GM19043 (cell line): ENCODE measurements around the gene SERTAD1.
A peak's percentile ranks its signal among the peaks of the same experiment; 100 is the strongest.
"Not testable (repeated sequence)": the region's sequence is repeated elsewhere in the genome, so short reads cannot be mapped to it uniquely, and the experiment has no call there.

Experiments used
- ATAC-seq: cut with Tn5 transposase; IDR thresholded peaks from one replicate; pipeline ENCODE4 v1.9.1; 2021; ENCODE audit warnings: low read depth; ENCODE audit not compliant: unreplicated experiment

The SERTAD1 gene

DNA sequence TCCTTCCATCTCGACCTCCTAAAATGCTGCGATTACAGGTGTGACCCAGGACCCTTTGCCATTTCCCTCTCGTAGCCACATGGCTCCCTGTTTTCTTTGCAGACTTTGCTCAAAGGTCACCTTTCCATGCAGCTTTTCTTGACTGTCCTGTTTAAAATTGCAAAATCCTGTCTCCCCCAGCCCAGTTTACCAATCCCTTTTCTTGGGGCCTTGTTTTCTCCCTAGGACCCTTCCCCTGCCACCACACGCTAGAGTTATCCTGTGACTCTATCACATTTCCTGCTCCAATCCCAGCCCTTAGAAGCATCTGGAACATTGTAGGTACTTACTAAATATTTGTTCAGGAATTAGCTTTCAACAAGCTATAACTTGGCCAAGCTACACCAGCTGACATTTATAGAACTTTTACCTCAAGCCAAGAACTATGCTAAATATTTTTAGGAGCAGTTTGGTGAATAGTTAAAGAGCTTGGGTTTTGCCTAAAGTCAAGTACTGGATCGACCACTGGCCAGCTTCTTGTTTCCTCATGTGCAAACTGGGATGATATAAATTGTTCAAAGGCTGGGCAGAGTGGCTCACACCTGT lies 27.5 kb upstream of the SERTAD1 start:
- ATAC-seq, result no peak

DNA sequence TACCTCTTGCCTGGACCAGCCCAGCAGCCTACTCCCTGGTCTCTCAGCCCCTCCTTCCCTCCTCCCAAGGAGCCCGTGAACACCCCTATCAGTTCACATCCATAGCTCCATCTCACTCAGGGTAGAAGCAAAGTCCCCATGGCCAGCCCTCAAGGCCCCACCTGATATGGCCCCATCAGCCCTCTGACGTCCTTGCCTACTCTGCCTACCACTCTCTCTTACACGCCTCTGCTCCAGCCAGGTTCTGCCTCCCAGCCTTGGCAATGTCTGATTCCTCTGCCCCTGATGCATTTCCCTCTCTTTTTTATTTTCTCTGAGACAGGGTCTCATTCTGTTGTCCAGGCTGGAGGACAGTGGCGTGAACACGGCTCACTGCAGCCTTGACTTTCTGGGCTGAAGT lies 26.2 kb upstream of the SERTAD1 start:
- no peak for ATAC-seq

DNA sequence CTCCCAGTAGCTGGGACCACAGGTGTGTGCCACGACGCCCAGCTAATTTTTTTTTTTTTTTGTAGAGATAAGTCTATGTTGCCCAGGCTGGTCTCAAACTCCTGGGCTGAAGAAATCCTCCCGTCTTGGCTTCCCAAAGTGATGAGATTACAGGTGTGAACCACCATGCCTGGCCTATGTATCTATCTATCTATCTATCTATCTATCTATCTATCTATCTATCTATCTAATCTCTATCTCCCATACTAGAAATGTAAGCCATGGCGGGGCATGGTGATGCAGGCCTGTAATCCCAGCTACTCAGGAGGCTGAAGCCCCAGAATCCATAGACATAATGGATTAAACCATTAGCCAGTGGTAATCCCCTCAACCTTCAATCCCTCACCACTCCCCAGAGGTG lies 24.9 kb upstream of the SERTAD1 start:
- no peak for ATAC-seq

DNA sequence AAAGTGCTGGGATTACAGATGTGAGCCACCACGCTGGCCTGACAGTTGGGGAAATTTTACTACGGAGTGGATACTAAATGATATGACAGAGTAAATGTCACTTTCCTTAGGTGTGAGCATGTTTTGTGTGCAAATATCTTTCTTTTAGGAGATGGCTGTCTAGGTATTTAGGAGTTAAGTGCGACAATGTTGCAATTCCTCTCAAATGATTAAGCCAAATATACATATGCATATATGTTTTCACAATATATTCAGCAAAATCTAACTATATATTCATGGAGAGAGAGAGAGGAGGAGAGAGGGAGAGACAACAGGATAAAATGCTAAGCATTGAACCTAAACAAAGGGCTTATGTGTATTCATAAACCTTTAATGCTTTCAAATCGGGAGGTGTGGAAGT lies 23.7 kb upstream of the SERTAD1 start:
- no peak for ATAC-seq

DNA sequence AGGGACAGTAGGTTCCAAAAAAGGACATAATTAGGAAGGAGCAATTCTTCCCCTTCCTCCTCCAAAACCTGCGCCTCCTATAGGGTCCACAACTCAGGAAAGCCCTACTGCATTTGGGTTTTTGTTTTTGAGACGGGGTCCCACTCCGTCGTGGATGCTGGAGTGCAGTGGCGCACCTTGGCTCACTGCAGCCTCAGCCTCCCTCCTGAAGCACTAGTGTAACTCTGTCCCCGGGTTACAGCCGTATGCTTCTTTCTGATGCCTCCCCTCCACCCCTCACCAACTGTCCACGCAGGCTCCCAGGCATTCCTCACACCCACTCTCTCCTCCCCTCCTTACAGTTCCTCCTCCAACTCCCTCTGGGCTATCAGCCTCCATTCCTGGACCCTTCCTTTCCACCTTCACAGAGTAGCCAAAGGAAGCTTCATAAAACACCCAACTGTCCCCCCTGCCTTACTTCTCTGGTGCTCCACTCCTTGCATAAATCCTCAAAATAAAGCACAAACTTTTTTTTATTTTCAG lies 20.5 kb upstream of the SERTAD1 start:
- ATAC-seq, result no peak

DNA sequence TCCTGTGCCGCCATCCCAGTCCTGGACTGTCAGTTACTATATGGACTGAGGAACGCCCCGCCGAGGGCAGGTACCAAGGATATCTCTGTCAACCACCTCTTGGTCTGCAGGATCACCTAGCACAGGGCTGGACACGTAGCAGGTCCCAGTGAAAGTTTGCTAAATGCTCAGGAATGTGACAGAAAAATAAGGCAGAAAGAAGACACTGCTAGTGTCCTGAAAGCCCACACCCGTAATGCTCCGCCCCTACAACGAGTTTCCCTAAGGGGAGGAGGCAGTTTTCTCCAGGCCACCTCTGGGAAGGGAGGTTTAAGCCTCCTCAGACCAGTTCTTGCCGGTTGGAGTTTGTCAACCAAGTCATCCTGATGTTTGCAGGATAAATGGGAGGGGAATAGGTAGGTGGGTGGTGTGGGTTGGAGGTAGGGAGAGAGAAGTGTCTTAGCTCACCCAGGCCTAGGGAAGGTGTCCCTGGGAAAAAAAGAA lies 20.0 kb upstream of the SERTAD1 start:
- ATAC-seq, result no peak

DNA sequence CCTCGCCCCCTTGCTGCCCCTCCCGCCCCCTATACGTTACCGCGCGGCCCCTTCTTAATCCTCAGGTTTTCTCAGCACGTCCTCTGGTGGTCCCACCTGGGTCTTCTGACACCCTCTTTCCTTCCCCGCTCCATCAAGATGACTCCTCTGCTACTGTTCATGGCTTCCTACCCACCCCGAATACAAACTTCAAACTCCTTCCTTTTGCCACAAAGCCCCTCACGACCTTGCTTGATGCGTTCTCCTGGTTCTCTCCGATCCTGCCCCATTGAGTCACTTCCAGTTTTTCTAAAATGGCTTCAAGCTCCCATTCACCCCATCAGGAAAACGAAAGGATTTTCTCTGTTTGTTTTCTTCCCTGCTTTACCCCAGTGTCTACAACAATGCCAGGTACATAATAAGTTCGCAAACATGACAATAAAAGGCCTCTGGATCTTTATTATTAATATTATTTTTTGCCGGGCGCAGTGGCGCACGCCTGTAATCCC lies 19.1 kb upstream of the SERTAD1 start:
- no peak for ATAC-seq

DNA sequence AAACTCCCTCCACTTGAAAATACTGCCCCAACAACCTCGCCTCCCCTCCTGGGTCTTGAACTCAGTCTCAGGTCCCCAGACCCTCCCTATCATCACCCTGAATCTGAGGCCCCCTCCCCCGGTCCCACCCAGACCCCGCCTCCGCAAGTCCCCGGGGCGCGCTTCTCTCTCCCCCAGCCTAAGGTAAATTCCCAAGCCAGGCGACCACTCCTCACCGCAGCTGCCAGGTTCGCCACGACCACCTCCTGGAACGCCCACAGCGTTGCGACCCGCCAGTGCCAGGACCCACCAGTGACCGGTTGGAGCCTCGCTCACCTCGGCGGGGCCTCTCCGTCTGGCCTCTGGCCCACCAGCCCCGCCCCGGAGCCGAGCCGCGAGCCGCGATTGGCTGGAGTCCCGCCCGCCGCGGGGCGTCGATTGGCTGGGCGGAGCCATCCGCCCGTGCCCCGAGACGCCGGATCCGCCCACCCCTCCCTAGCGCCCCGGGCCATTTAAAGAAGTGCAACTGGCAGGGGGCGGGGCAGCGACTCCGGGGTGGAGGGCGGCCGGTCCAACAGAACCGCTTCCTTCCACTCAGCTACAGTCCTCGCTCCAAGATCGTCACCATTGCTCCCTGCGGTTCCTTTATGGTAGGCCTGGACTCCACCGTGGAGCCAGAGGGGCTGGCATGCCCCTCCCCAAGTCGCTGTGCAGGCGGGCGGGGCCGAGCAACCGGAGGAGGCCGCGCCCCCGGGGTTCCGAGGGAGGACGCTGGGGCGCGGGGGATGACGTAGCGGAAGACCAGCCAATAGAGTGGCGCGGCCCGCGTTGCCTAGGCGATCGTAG lies 18.4 kb upstream of the SERTAD1 start, which contains the start of gene SERTAD3:
SERTAD3 (minus strand) TSS at position 336 of the 825 bp plus-strand sequence. CDS start 2,255 bp downstream, outside the sequence.
- peak; percentile 71 for ATAC-seq

DNA sequence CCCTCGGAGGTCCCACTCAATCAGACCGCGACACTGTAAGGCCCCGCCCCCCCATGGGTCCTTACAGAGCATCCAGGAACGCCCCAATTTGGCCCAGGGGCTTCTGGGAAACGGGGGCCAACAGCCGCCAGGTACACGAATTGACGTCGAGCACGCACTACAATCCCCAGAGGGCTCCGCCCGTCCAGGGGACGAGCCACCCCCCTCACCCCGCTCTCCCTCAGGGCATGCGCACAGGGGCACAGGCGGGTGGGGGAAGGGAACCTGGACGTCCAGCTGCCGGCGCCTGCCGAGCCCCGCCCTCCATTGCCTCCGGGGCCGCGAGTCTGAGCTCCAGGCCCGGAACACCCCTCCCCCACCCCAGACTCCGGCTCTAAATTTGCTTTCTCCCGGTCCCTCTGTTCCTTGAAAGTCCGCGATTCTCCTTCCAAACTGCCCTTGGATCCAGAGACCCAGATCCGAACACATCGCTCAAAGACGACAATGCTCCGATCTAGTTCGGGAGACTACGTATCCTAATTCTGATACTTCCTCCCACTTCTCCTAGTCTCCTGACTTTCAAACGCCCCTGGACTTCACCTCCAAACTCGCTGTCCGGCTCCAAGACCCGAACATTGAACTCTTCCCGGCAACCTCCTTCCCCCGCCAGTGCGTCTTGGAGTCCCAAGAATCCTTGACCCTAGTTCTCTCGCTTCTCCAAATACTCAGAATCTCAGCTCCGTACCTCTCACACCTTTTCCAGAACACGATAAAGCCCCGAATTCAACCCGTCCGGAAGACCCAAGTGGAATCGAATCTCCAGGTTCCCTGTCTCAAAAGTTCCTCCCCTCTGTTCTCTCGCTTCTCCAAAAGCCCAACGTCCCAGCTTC lies 17.6 kb upstream of the SERTAD1 start:
- peak; percentile 60 for ATAC-seq

DNA sequence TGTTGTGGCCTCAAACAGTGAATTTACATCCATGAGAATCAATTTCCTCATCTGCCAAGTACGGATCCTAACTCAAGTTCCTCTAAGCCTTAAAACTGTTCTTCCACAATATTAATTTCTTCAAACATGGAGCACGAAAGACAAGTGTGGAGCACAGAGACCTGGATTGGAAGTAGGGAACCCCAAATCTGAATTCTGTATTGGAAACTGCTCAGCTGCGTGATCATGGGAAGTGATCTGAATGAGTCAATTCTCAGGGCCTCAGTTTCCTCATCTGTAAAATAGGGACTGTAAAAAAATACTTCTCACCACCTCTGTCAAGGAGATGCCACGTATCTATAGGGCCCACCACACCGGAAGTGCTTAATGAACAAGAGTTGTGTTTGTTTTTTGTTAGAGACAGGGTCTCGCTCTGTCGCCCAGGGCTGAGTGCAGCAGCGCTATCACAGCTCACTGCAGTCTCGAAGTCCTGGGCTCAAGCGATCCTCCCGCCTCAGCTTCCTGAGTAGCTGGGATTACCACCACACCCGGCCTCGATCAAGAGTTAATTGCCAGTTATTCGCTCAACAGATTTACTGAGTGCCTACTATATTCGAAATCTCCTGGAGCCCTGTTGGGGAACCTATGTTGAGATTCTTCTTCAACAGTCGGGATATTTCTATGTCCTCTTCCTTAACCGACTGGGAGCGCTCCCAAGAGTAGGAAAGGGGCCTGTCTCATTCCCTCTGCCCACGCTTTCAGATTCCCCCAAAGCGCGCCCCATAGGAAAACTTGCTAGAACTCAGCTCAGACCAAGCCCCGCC lies 16.7 kb upstream of the SERTAD1 start:
- no peak for ATAC-seq

DNA sequence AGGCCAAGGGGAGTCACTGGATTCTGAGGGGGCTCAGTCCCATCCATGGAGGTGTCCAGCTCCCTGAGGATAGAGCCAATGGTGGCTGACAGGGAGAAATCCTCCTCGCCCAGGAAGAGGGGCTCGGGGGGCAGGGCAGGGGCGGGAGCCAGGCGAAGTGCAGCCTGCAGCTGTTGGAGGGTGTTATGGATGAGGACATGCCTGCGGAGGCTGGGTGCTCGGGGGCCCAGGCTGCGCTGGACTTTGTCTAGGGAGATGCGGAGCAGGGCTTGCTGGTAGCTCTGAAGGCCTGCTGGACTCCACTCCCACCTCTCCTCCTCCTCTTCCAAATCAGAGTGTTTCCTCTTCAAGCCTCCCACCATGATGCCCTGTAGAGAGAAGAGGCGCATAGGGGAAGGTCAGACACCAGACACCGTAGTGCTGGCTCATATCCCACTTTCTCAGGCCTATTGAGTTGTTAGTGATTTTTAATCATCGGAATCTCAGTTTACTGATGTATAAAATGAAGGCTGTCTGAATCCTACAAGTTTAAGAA lies 16.0 kb upstream of the SERTAD1 start:
- ATAC-seq, result no peak

DNA sequence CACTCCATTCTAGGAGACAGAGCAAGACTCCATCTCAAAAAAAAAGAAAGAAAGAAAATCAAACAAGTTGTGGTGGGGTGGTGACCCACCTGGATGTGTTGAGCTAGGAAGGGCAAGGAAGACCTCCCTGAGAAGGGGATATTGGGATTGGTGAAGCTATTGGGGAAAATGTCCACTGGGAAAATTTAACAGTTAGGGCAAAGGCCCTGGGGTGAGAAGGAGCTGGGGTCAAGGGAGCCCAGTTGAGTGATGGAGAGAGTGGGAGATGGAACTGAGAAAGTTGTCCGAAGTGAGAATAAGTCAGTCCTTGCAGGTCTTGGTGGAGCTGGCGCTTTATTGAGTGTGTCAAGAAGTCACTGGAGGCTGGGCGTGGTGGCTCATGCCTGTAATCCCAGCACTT lies 12.5 kb upstream of the SERTAD1 start:
- no peak for ATAC-seq

DNA sequence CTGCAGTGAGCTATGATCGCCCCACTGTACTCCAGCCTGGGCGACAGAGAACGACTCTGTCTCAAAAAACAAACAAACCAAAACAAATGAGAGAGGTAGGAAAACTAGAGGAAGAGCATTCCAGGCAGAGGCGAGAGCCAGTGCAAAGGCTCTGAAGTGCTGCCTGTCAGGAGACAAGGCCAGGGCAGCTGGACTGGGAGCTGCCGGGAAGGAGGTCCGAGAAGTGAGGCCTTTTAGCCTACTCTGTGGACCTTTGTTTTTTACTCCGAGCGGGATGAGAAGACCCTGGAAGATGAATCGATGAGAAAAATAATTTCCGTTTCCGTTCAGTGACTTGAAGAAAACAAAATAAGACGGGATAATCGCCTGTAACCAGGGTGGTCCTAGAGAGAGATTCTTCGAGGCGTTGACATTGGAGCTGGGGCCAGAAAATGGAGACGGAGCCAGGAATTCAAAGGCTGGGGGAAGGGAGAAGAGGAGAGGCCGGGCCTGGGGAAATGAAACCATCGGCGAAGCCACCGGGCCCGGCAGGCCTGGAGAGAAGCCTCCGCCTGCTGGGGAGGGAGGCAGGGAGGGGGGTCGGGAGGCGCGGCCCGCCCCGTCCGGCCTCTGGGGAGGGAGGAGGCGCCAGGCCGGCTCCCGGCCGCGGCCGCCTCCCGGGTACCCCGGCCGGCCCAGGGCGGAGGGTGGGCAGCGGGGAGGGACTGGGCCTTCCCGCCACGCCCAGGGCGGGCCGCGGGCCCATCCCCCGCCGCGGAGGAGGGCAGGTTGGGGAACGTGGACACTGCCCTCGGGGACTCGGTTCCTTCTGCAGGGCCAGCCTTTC lies 7.8 kb upstream of the SERTAD1 start:
- peak; percentile 54 for ATAC-seq

DNA sequence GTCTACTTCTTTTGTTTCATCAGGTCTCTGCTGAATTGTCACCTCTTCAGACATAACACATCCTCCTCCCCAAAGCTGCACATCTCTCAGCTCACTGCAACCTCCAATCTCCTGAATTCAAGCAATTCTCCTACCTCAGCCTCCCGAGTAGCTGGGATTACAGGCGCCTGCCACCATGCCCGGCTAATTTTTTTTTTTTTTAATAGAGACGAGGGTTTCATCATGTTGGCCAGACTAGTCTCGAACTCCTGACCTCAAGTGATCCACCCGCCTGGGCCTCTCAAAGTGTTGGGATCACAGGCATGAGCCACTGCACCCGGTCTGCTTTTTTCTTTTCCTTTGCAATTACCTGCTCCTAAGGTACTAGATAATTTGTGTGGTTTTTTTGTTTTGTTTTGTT lies 7.0 kb upstream of the SERTAD1 start:
- ATAC-seq, result not testable (repeated sequence)

DNA sequence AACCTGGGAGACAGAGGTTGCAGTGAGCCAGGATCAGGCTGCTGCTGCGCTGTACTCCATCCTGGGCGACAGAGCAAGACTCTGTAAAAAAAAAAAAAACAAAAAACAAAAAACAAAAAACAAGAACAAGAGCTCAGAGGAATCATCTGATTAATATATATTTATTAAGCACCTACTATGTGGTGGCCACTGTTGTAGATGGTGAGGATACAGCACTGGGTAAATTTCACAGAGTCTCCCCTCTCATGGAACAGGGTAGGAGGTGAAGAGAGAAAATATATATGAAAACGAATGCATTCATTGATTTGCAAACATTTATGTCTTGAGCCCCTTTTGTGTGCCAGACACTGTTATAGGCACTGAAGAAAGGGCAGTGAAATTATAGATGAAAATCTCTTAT lies 5.9 kb upstream of the SERTAD1 start:
- ATAC-seq, result no peak

DNA sequence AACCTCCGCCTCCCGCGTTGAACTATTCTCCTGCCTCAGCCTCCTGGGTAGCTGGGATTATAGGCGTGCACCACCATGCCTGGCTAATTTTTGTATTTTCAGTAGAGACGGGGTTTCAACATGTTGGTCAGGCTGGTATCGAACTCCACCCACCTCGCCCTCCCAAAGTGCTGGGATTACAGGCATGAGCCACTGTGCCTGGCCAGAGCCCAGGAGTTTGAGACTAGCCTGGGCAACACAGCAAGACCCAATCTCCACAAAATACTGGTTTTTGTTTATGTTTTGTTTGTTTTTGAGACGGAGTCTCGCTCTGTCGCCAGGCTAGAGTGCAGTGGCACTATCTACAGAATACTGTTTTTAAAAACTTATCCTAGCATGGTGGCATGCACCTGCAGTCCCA lies 4.5 kb upstream of the SERTAD1 start:
- not testable (repeated sequence) for ATAC-seq

DNA sequence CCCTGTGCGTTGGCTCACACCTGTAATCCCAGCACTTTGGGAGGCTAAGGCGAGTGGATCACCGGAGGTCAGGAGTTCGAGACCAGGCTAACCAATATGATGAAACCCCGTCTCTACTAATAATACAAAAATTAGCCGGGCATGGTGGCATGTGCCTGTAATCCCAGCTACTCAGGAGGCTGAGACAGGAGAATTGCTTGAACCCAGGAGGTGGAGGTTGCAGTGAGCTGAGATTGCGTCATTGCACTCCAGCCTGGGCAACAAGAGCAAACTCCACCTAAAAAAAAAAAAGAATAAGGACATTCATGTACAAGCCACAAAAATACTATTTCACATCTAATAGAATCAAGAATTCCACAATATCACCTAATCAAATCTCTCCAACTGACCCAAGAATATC lies 2.4 kb upstream of the SERTAD1 start:
- not testable (repeated sequence) for ATAC-seq

DNA sequence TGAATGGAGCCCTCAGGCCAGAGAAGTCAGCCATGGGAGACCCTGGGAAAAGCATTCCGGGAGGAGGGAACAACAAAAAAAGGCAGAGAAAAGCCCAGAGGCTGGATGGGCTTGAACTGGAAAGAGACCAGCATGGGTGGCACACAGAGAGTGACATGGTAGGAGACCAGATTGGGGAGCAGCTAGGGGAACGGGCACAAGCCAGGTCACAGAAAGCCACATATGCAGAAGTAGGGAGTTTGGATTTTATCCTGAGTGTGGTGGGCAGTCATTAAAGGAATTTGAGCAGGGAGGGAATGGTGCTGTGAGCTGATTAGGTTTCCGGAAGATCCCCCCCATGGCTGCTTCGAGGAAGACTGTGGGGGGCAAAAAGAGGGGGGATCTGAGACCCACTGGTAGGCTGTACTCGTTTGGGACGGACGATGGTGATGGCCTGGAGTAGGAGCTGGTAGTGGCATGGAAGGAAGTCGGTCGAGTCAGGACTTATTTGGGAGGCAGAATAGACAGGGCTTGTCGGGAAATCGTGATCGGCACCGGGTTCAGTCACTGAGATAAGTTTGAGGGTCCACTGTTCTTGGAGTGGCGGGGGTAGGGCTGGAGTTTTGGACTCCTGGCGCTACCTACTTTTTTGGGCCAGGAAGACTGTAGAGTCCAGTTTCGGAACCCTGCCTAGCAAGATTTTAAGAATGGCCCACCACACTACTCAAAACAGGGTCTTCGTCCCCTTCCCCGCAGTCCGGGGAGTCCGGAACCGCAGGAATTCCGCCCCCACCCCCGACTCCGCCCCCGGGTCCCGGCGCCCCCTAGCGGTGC lies 949 bp downstream of the SERTAD1 start:
- ATAC-seq, result no peak
